Left renal cortex interstitium (tissue), 4 donors: Measurements from ENCODE around the gene STEAP1B. TPM values are rescaled to one million over a fixed set of nuclear protein-coding genes. Genes with fewer than 3 reads are reported as not detected.
"Not testable (repeated sequence)": the region's sequence is repeated elsewhere in the genome, so short reads cannot be mapped to it uniquely, and the experiment has no call there.

ENCODE experiments used
- DNase-seq, 4 donors: peaks; one replicate each; pipeline ENCODE4 v3.0.0-alpha.2; 2013; ENCODE audit warnings: low read depth in 4 of 4, low spot score in 2 of 4, missing footprints in 1 of 4
- polyA plus RNA-seq, 4 donors: library from polyadenylated mRNA; unstranded; fragments of 120-200 nt; gene quantifications; one replicate each; pipeline ENCODE4 v1.2.1, GENCODE V29; 2013; ENCODE audit not compliant: insufficient read length in 4 of 4

The STEAP1B gene
- polyA plus RNA-seq, 4 donors: 1.0 to 2.2 (median 2.0) TPM

DNA sequence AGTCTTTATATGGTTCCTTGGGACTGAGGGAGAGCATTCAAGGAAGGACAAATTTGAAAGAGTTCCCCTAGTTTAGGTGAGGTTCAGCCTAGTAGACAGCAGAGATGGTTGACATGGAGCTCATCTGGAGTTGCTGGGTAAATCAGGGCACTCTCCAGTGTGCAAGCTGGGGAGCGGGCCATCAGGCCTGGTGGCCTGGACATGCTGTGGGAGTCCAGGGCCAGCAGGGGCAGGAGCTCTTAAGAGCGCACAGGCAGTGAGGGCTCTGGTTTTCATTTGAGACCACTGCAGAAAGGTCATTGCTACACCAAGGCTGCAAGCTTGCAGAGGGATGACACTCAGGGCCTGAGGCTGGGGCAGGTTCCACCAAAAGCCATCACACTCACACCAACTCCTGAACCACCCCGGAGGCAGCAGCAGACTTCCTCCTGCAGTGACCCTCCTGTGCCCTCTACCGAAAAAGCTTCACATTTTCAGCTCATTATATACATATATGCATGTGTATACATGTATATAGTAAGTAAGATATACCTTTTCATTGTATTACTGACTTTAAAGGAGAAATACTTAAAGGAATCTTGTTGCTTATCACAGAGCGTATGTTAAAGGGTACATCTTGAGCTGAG is 39.5 kb downstream of the STEAP1B start:
- no peak for DNase-seq

DNA sequence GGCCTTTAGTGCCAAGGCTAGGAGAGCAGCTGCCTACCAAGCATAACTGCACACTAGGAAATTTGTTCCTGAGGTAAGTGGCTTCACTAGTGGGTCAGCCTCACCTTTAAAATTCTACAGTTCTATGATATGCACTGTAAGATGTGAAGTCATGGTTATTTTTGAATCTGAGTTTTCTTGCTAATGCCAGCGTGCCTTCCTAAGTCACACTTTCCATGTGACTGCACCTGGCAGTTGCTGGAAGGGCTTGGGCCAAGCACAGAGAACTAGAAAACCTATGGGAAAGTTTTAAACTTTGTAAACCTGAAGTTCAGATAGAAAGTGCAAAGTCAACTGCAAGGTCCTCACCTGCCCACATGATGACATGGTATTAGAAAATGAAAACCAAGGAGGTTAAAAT is 42.5 kb downstream of the STEAP1B start:
- no peak for DNase-seq

DNA sequence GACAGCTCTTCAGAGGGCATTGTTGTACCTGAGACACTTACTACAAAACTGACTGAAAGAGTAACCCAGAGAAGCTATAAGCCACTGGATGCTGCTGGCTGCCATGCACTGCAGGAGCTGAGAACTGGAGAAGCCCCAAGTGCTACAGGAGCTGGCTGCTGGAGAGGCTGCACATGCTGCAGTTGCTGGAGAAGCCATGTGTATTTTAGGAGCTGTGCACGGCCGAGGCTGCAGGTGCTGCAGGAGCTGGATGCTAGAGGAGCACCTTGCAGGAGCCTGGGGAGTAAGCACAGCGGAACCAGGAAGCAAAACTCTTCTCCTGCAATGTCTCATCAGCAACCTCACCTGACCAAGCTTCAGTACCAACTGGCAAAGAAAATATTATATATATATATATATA is 45.5 kb downstream of the STEAP1B start:
- no peak for DNase-seq

DNA sequence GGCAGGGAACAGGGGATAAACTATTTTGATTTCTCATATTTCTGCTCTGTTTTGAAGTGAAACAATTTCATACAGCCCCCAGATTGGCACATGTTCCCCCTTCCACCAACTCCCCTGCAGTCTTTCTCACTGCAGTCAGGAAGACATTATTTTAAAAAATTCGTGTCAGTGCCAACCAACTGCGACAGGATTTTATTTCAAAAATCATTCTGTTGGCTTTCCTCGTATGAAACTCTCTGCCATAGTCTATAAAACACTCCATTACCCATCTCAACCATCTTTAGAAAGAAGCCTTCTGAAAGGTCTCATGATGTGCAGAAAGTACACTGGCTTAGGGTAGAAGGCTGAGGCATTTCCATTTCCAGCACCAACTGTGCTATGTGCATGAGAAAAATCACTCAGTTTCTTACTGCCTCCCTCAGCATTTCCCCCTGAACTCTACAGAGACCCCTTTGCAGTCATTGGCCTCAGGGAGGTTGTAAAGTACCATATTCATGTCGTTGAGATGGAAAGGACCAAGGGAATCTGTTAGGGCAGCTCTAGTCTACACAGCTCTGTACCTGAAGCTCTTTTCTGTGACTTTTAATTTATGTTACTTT is 46.9 kb downstream of the STEAP1B start:
- no peak for DNase-seq

DNA sequence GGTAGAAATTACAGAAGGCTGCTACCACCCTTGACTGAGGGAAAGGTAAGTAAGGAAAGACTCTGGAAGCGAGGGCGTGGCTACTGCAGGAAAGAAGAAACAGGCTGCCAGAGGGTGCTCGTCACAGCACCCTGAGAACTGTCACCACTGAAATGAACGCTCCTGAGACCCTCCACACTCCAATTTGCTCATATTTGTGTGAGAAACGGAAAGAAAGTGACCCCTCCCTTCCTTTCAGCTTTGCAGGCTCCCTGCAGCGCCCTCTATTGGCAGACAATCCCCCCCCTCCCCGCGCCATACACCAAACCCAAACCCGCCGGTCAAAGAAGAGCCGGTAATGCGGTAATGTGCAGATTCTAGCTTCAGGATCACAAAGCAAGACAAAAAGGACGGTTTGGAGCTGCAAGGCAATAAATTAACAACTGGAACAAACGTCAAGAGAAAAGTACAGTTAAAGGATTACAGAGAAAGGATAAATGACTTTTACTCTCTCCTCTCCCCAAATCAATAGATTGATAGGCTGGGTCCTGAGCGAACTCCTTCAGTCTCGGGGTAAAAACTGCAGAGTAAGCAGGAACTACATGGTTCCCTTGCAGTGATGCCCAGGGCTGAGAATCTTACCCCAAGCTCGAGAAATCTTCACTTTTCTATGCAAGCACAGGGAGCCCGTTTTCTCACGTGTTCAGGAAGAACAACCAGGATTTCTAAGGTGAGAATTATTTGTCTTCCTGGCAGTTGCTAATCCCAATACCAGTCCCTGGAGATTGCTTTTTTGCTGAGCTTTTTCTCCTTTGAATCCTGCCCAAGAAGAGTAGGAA is 47.6 kb downstream of the STEAP1B start:
- no peak for DNase-seq

DNA sequence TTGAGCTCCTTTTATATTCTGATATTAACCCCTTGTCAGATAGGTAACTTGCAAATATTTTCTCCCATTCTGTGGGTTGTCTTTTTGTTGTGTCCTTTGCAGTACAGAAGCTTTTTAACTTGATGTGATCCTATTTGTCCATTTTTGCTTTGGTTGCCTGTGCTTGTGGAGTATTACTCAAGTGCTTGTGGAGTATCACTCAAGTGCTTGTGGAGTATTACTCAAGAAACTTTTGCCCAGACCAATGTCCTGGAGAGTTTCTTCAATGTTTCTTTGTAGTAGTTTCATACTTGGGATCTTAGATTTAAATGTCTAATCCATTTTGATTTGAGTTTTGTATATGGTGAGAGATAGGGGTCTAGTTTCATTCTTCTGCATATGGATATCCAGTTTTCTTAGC is 50.0 kb downstream of the STEAP1B start:
- not testable (repeated sequence) for DNase-seq

DNA sequence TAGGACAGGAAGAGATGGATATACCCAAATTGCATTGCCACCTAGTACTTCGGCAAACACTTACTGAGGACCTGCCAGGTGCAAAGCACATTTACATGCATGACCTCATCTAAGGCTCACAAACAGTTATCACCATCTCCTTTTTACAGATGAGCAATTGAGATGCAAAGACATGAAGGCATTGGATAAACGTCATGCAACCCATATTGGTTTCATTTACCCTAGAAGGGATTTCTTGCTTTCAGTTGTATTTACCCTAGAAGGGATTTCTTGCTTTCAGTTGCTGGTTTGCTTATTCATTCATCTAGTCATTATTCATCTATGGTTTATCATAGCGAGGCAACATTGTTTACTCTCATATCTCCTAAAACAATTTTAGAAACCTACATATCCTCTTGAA is 52.2 kb downstream of the STEAP1B start:
- DNase-seq: no peak

DNA sequence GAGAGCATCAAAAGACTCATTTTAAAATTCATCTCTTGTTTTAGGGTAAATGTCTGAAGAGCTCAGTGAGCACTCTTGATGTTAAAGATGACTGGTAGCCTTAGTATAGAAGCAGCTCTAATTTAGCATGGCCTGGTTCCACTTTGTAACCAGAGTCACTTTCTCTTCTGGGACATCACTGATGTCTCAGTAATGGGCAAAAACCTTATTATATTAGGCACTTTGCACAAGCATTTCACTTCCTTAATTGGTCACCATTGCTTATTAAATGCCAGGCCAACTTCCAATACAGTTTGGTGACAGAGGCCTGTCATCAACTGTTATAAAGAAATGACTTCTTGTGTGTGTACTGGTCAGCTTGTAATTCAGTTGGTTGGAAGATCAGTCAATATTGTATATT is 53.0 kb downstream of the STEAP1B start:
- DNase-seq: no peak

DNA sequence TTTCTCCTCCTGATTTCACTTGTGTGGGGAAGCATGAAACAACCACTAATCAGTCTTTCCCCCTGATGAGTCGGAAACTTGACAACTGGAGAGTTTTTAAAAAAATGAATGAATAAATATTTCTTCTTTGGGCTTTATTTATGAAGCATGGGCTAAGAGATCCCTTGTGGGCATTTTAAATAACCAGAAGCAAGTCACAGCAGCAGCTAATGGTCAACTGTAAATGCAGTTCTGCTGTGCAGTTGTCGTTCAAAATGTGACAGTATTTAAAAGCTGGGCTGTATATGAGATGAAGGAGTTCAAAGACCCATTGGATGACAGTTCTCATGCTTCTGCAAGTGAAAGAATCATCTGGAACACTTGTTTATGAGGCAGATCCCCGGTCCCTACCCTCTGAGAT is 54.1 kb downstream of the STEAP1B start:
- no peak for DNase-seq

DNA sequence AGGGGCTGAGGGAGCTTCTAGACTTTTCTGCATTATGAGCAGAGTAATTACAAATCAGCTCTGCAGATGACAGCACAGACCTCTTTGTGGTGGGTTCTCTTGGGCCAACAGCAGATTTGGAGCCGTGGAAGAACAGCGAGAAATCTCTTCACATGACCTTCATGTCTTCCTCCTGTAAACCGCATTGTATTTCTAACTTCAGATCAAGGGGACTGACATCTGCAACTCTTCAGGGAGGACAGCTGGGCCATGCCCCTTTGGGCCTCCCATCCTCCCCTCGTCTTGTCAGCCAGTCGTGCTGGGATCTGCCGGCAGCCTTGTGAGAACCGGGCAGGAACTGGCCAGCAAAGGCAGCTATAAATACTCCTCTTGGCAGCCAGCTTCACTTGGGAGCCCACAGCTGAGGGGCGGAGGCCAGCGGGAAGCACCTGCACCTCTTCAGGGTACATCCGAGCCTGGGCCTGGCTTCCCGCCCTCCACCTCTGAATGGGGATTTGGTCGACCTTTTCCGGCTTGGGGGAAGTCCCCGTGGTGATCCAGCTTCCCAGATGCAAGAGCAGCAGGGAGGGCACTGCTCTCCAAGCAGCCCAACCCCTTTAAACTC is 54.7 kb downstream of the STEAP1B start:
- peak in 3 of 4 donors; percentile 47 to 67 (median 61) for DNase-seq

DNA sequence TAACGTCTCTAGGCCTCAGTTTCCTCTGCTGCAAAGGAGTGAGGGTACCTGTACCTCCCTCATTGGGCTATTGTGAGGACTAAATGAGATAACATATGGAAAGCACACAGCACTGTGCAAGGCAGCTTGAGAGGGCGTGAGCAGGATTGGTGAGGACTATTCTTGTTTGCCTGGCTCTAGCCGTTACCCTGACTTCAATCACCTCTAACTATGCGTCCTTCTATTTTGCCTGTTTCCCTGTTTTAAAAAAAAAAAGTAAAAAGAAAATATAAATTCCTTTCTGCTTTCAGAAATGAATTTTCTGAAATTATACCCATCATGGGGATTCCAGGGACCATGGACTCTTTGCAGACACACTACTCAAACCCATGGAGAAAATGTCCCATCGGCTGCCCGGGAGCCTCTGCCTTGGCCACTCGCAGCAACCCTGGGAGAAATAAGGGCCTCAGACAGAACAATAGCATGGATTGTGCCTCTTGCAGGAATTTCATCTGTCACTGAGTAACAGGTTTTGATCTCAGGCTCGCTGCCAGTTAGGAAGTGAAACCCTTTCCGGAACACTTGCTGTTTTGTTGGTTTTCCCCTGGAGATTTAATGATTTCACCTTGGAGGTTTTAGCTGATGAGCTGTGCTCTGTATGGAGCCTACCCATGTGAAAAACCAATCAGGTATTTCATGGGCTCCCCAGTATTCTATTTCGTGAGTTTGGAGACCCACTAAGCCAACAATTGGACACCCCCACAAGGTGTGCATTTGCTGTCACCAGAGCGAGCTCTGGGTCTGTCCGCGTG is 55.6 kb downstream of the STEAP1B start:
- peak in 1 of 4 donors; percentile 53 for DNase-seq

DNA sequence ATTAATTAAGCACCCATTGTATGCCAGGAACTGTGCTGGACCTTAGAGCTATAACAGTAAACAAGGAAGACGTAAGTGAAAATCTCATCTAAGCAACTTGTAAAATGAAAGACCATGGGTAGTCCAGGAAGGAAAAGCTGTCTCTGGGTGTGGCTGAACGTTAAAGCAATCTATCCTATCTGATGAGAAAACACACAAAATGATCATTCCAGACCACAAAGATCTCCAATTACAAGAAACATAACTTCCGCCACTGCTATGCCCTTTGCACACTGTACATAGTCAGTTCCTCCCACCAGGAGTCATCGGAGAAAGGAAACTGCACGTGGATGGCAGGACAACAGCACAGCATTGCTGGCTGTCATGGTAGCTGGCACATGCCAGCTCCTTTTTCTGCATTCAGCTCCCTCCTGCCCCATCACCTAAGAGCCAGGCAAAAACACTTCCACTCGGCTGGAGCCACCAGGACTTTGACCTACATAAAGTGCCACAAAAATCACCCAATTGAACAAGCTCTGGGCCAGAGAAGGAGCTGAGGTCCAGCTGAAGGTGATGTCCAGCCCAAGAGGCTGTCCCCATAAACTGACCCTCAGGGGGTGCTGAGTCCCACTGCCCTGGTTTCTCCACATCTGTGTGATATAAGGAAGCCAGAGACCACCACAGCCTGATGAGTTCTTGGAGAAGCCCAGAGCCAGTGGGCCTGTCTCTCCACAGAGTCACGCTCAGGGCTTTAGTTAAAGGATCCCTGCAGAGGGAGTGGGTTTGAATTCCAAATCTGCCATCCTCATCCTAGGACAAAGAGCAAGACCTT is 56.4 kb downstream of the STEAP1B start:
- DNase-seq: no peak

DNA sequence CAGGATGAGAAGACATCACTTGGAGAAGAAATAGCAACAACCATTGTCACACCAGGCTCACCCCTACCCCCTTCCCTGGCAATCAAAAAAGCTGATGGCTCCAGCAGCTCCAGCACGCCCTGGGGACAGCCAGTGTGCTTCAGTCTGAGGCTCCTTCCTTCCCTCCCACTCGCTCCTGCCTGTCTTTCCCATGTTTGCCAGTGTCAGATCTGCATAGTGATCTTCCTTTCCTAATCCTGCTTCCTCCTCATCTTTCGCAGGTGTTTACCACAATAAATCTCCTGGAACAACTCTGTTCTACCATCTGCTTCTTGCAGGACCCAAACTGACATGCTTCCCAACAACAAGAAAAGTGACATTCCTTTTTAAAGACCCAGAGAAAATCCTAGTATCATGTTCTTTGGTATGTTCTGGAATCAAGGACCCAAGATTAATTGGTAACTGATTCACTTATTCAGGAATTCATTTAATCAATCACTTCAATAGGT is 57.1 kb downstream of the STEAP1B start:
- DNase-seq: no peak

DNA sequence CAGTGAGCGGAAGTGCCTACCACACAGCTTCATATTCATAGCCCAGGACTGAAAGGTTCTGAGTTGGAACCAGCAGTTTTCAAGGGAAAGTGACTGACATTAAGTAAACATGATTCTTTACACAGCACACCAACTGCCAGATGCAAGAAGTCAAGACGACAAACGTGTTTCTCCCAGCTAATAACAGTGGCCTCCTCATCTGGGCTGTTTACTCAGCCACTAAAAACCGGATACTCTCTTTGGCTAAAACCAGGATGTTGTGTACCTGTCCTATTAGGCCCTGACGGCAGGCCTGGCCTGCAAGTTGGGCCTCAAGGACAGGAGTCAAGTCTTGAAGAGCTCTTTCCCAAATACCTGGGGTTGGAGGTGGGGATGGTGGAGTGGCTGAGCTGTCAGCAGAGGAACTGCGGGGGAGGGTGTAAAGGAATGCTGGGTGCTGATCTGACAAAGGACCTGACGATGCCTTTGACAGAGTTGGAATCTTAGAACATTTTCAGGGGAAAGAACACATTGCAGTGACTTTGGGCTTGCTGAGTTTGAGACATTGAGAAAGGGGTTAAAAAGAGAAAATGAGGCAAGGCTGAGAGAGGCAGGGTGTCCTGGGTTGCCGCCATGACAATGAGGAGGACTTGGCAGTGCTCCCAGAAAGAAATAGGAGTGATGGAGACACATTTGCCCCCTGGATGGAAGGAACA is 57.7 kb downstream of the STEAP1B start:
- no peak for DNase-seq

DNA sequence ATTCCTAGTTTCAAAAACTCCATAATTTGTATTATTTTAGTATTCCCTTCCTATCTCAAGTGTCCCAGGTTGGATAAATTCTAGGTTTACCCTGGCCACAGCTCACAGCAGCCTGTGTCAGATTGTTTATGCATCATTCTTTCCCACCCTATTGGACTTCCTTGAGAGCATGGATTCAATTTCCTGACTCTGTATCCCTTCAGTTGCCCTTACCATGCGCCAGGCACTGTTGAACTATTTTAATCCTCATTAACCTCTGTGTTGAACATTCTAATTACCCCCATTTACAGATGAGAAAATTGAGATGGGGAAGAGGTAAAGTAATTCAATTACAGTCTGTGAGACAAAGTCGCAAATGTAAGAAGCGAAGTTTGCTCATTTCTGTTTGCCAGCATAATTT is 58.8 kb downstream of the STEAP1B start:
- DNase-seq: no peak

DNA sequence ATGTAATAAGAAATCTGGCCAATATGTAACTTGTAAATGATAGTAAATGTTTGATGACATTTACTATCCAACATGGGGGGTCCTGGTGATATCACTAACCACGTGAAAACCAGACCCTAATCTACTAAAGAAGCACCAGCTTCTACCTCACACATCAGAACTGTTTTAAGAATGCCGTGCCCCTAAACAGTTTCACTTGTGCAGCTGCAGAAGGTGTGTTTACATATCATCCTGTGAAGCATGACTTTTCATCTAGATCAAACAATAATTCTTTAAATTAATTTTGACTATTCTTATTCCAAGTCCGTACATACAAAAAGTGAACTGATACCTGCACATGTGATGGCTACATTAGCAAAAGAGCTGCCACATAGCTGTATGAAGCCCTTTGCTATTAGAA is 61.0 kb downstream of the STEAP1B start:
- no peak for DNase-seq

DNA sequence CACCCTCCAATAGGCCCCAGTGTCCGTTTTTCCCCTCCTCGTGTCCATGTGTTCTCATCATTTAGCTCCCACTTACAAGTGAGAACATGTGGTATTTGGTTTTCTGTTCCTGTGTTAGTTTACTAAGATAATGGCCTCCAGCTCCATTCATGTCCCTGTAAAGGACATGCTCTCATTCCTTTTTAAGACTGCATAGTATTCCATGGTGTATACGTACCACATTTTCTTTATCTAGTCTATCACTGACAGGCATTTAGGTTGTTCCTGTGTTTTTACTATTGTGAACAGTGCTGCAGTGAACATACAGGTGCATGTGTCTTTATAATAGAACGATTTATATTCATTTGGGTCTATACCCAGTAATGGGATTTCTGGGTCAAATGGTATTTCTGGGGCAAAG is 63.4 kb downstream of the STEAP1B start:
- DNase-seq: not testable (repeated sequence)

DNA sequence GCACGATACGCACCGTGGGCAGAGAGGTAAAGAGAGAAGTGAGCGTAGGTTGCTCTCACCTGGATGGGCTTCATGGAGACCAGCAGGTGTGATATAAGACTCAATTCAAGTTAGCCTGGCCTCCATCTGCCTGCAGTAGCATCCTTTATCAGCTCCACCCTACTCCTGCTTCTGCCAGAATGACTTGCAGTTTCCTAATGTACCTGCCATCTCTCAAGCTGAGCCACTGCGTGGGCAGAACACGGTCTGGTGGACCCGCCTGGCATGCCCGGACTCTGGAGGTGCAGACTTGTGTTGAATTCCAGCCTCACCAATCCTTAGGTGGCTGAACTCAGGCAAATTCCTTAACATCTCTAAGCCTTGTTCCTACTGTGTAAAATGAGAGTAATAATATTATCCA is 64.3 kb downstream of the STEAP1B start:
- DNase-seq: no peak

DNA sequence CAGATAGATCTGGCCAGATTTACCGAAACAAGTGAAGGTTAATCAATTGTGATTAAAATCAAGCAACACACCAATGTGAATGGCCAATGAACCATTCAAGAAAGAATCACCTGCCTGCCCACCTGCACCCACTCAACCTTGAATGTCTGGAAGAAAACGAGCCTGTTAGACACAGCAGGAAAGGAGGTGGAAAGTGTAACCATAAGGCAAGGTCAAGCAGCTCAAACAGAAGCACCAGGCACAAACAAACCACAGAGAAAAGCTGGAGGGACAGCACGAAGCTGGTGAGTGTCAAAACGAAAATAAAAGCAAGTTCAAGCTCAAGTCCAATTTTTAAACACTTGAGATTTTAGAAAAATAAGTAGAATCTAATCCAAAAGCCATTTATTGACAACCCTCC is 64.9 kb downstream of the STEAP1B start:
- no peak for DNase-seq
